B cell (primary cell): ENCODE data around the gene GALNT7.

Source experiments
- CTCF ChIP-seq: fragments of 200-600 bp; IDR thresholded peaks from one replicate; pipeline ENCODE4 v1.8.0; 2022; ENCODE audit warnings: antibody characterized with exemption, mild to moderate bottlenecking
- EZH2 ChIP-seq: IDR thresholded peaks from 2 replicates; pipeline ENCODE4 v1.6.1; 2012; ENCODE audit warnings: borderline replicate concordance, low read depth, mild to moderate bottlenecking, moderate library complexity, low read length; ENCODE audit not compliant: insufficient read depth, poor library complexity, severe bottlenecking

- TF ChIP-seq CTCF, result no peak
- no peak for TF ChIP-seq EZH2
Measured at GRCh38 chr4:173240696-173241095, 72.1 kb downstream of the GALNT7 start.
